ENCODE data around the gene TRIM14. TPM values are rescaled to one million over a fixed set of nuclear protein-coding genes. Genes with fewer than 3 reads are reported as not detected.

TRIM14 gene
- total and polyA plus RNA-seq, 10 of the 15 experiments (the other 5 are each of a cell fraction or from before 2014, with no cell fraction given) = 8.6 to 53.3 (median 35.7) TPM

GRCh38 chr9:98157372-98157771 lies 38.4 kb upstream of the TRIM14 start:
- no peaks in the 10 kb centered on the region for H3K9me3 ChIP-seq (replicated peaks; ENCODE audit: control insufficient read depth, insufficient read depth, low read length)
- ChIA-PET CTCF (interaction anchor here (1.7 kb wide), 1 partner anchor 23 kb away, joined by 3 read pairs; no protein-coding TSS in a partner anchor), POLR2A (no interaction called here), SMC1A (ENCODE audit: uncharacterized antibody, unreplicated experiment) (interaction anchor here (1.1 to 1.6 kb wide), 4 partner anchors 10 to 55 kb away, joined by 3 to 4 read pairs (median 4); no protein-coding TSS in a partner anchor), RAD21 (ENCODE audit: unreplicated experiment) (no interaction called here)
- TF ChIP-seq ATF3 (IDR thresholded peaks at IDR 0.05; ENCODE audit: borderline replicate concordance, extremely low read depth, low read depth, low read length) = no peak
- TF ChIP-seq BHLHE40 (IDR thresholded peaks at IDR 0.05; ENCODE audit: borderline replicate concordance in 1 of 2, low read depth in 2 of 2, low read length in 1 of 2) = no peak
- no peak for TF ChIP-seq ELK1 (IDR thresholded peaks at IDR 0.05; ENCODE audit: low read depth, low read length)
- TF ChIP-seq SP1 (IDR thresholded peaks at IDR 0.05; ENCODE audit: low read depth, low read length) = no peak
- TF ChIP-seq POU2F2 (IDR thresholded peaks at IDR 0.05; ENCODE audit: borderline replicate concordance, low read depth, low read length) = no peak
- no peak for TF ChIP-seq ZNF687 (IDR thresholded peaks at IDR 0.05)
- TF ChIP-seq KAT2A (conservative IDR thresholded peaks at IDR 0.05; ENCODE audit: control insufficient read depth, low read depth, low read length) = no peak
- TF ChIP-seq NR2C2 (IDR thresholded peaks at IDR 0.05; ENCODE audit: borderline replicate concordance, control insufficient read depth, insufficient read length, low read depth) = no peak
- TF ChIP-seq ZNF384 (IDR thresholded peaks at IDR 0.05; ENCODE audit: borderline replicate concordance, low read depth, low read length) = no peak
- no peak for TF ChIP-seq ESRRA (IDR thresholded peaks at IDR 0.05; ENCODE audit: low read length)
- TF ChIP-seq REST (IDR thresholded peaks at IDR 0.05; ENCODE audit: low read depth, low read length) = no peak
- TF ChIP-seq BRCA1 (IDR thresholded peaks at IDR 0.05; ENCODE audit: low read depth, low read length) = no peak
- no peak for TF ChIP-seq MEF2B (IDR thresholded peaks at IDR 0.05; ENCODE audit: partially characterized antibody, poor library complexity, severe bottlenecking)
- no peak for TF ChIP-seq CREB1 (IDR thresholded peaks at IDR 0.05; ENCODE audit: low read depth)
- no peak for FAIRE-seq
- 87% methylated on average over 10 of the region's 10 CpGs for WGBS (ENCODE audit: insufficient coverage, insufficient replicate concordance, low lambda C conversion rate, missing lambda C conversion rate)
- H3K36me3 ChIP-seq (ENCODE audit: control insufficient read depth in 2 of 2, insufficient read depth in 2 of 2, low read length in 1 of 2) = no peaks in the 10 kb centered on the region
- no peak overlapping the region for H3K4me2 ChIP-seq (ENCODE audit: control insufficient read depth, insufficient read depth)
- ATAC-seq = no peak
- intact Hi-C loops (cut with micrococcal nuclease; ENCODE audit: unreplicated experiment) = no loop called here
- no peak overlapping the region for H2AFZ ChIP-seq (ENCODE audit: control insufficient read depth, low read depth, low read length)
- H3K4me1 ChIP-seq (ENCODE audit: control insufficient read depth, insufficient read depth, low read length) = no peaks in the 10 kb centered on the region
- no peaks in the 10 kb centered on the region for H3K79me2 ChIP-seq (ENCODE audit: control insufficient read depth, insufficient read depth, low read length)
- no peak overlapping the region for H3K4me3 ChIP-seq
- in situ Hi-C loops (cut with MboI) = no loop called here
- no peaks in the 10 kb centered on the region for H4K20me1 ChIP-seq (ENCODE audit: control insufficient read depth, insufficient read depth)
- H3K27me3 ChIP-seq (replicated peaks in 1 of 2; ENCODE audit: control insufficient read depth in 2 of 2, insufficient read depth in 2 of 2, low read length in 1 of 2) = no peaks in the 10 kb centered on the region
- H3K27ac ChIP-seq (ENCODE audit: control insufficient read depth, insufficient read depth) = no peak overlapping the region
- BruUV-seq (replicated peaks) = no TSS peak
- H3K9ac ChIP-seq (ENCODE audit: control insufficient read depth, insufficient read depth, low read length) = no peak overlapping the region
- DNase-seq (ENCODE audit: low read depth, low spot score) = no peak
